A549 (cell line): ENCODE results near the gene DDX56. TPM values are rescaled to one million over a fixed set of nuclear protein-coding genes. Genes with fewer than 3 reads are reported as not detected.

Experiments
- ATAC-seq, 2 experiments: fragments of 200-7000 bp in 1 of 2; fragments of >200 bp in 1 of 2; cut with Nextera tagmentation in 1 of 2; cut with Tn5 transposase in 1 of 2; 3 replicates each; pipeline versions ENCODE4 v1.8.0 to v1.9.1; 2018 to 2020; ENCODE audit warnings: mild to moderate bottlenecking in 1 of 2, moderate library complexity in 1 of 2
- CTCF ChIA-PET: fragments of 300-600 bp; sonication (Branson Sonifier 250); formaldehyde crosslinking; extraction: SDS; loops from one replicate; lab custom pipeline; 2021; ENCODE audit warnings: antibody characterized with exemption, inconsistent platforms; lab: Yijun Ruan, JAX
- POLR2A ChIA-PET: fragments of 350-600 bp; formaldehyde crosslinking; extraction: SDS; loops from one replicate; lab custom pipeline; 2021; ENCODE audit warnings: antibody characterized with exemption, inconsistent platforms; lab: Yijun Ruan, JAX
- DNase-seq, 2 experiments: peaks; one replicate each; pipeline versions ENCODE4 v3.0.0 to v3.0.0-alpha.2; 2011 to 2016; ENCODE audit warnings: low read depth in 1 of 2, low spot score in 1 of 2
- FAIRE-seq: peaks from 2 replicates; lab custom pipeline; 2011; peaks lifted over from hg19 to GRCh38; lab: Jason Lieb, UNC
- H3K27ac ChIP-seq, 2 experiments: fragments of >200 bp; sonication (Bioruptor Twin); formaldehyde crosslinking; 3 replicates each; pipeline ENCODE4 v1.5.1; 2016 to 2017
- H3K4me1 ChIP-seq: fragments of >200 bp; sonication (Bioruptor Twin); formaldehyde crosslinking; 3 replicates; pipeline ENCODE4 v1.6.1; 2016
- H3K4me2 ChIP-seq: fragments of >200 bp; sonication (Bioruptor Twin); formaldehyde crosslinking; 3 replicates; pipeline ENCODE4 v1.6.1; 2016
- H3K4me3 ChIP-seq: fragments of >200 bp; sonication (Bioruptor Twin); formaldehyde crosslinking; 3 replicates; pipeline ENCODE4 v1.5.1; 2016
- H3K9me3 ChIP-seq: fragments of >200 bp; sonication (Bioruptor Twin); formaldehyde crosslinking; 3 replicates; pipeline ENCODE4 v1.6.1; 2016
- ATOH8 ChIP-seq: fragments of 250-450 bp; sonication (Bioruptor Pico); IDR thresholded peaks from 2 replicates; pipeline ENCODE4 v1.5.0; 2020; ENCODE audit warnings: low read depth, mild to moderate bottlenecking, moderate library complexity
- BCL3 ChIP-seq: fragments of >200 bp; sonication (Bioruptor Twin); formaldehyde crosslinking; IDR thresholded peaks from 3 replicates; pipeline ENCODE4 v1.6.1; 2016
- CEBPB ChIP-seq, 2 experiments: fragments of >200 bp in 1 of 2; sonication (Bioruptor Twin) in 1 of 2; formaldehyde crosslinking in 1 of 2; IDR thresholded peaks; 2 replicates each; pipeline ENCODE4 v1.6.1; 2012 to 2016
- E2F6 ChIP-seq: IDR thresholded peaks from 2 replicates; pipeline ENCODE4 v1.6.1; 2012; ENCODE audit warnings: low read depth, borderline replicate concordance
- EHF ChIP-seq: fragments of 250-450 bp; sonication (Bioruptor Pico); IDR thresholded peaks from 2 replicates; pipeline ENCODE4 v1.5.0; 2020; ENCODE audit warnings: mild to moderate bottlenecking
- EP300 ChIP-seq, 2 experiments: fragments of >200 bp; sonication (Bioruptor Twin); formaldehyde crosslinking; IDR thresholded peaks; 2 replicates in 1 of 2; 3 replicates in 1 of 2; pipeline ENCODE4 v1.6.1; 2016 to 2017
- ESRRA ChIP-seq: fragments of 150-350 bp; IDR thresholded peaks from 2 replicates; pipeline ENCODE4 v1.6.1; 2014; ENCODE audit warnings: mild to moderate bottlenecking, low read length, borderline replicate concordance
- FOXS1 ChIP-seq: fragments of 250-450 bp; sonication (Bioruptor Pico); IDR thresholded peaks from 2 replicates; pipeline ENCODE4 v1.5.0; 2020; ENCODE audit warnings: mild to moderate bottlenecking, moderate library complexity
- GATA3 ChIP-seq: IDR thresholded peaks from 2 replicates; pipeline ENCODE4 v1.6.1; 2012; ENCODE audit warnings: borderline replicate concordance
- HOXB13 ChIP-seq: fragments of 250-450 bp; sonication (Bioruptor Pico); IDR thresholded peaks from 2 replicates; pipeline ENCODE4 v1.5.0; 2020; ENCODE audit warnings: low read depth, mild to moderate bottlenecking, moderate library complexity
- JUNB ChIP-seq: fragments of >200 bp; sonication (Bioruptor Twin); formaldehyde crosslinking; IDR thresholded peaks from 2 replicates; pipeline ENCODE4 v1.6.1; 2016
- KDM1A ChIP-seq: fragments of 200-600 bp; sonication (generic); IDR thresholded peaks from 2 replicates; pipeline ENCODE4 v1.6.1; 2016; ENCODE audit warnings: low read depth, mild to moderate bottlenecking
- KDM5A ChIP-seq: fragments of 200-600 bp; sonication (generic); IDR thresholded peaks from 2 replicates; pipeline ENCODE4 v1.6.1; 2016; ENCODE audit warnings: antibody characterized with exemption, mild to moderate bottlenecking
- PHF8 ChIP-seq: fragments of 200-600 bp; sonication (generic); IDR thresholded peaks from 2 replicates; pipeline ENCODE4 v1.6.1; 2016; ENCODE audit warnings: low read depth, mild to moderate bottlenecking, antibody characterized with exemption, moderate library complexity, borderline replicate concordance
- POLR2AphosphoS2 ChIP-seq: conservative IDR thresholded peaks from 2 replicates; pipeline ENCODE4 v1.6.1; 2012; ENCODE audit warnings: low read length, improper control_type of control experiment, inconsistent platforms
- RARB ChIP-seq: fragments of 250-450 bp; sonication (Bioruptor Pico); IDR thresholded peaks from 2 replicates; pipeline ENCODE4 v1.8.0; 2021; ENCODE audit warnings: mild to moderate bottlenecking, moderate library complexity
- RFX5 ChIP-seq: fragments of 450-650 bp; IDR thresholded peaks from 2 replicates; pipeline ENCODE4 v1.7.1; 2014; ENCODE audit warnings: antibody characterized with exemption, mild to moderate bottlenecking, moderate library complexity
- RNF2 ChIP-seq: fragments of 200-600 bp; sonication (generic); IDR thresholded peaks from 2 replicates; pipeline ENCODE4 v1.6.1; 2016; ENCODE audit warnings: low read depth, mild to moderate bottlenecking, antibody characterized with exemption, moderate library complexity, borderline replicate concordance
- SREBF2 ChIP-seq: fragments of 450-650 bp; IDR thresholded peaks from 2 replicates; pipeline ENCODE4 v1.6.1; 2014; ENCODE audit warnings: mild to moderate bottlenecking, moderate library complexity
- TFCP2L1 ChIP-seq: fragments of 250-450 bp; sonication (Bioruptor Pico); IDR thresholded peaks from 2 replicates; pipeline ENCODE4 v1.5.0; 2021; ENCODE audit warnings: mild to moderate bottlenecking
- ZFP36 ChIP-seq: fragments of 450-650 bp; IDR thresholded peaks from 2 replicates; pipeline ENCODE4 v1.6.1; 2014; ENCODE audit warnings: borderline replicate concordance; ENCODE audit not compliant: partially characterized antibody
- WGBS: methylation state at CpG from one replicate; pipeline ENCODE4 v1.1.6; 2017; ENCODE audit errors: missing lambda C conversion rate; 5-methylcytosine and 5-hydroxymethylcytosine counted together
- polyA plus RNA-seq, 4 experiments: library from polyadenylated mRNA; depleted of rRNA in 3 of 4; stranded (reverse); fragments of >200 nt; fragmentation: RNase III in 1 of 4; extraction: RNeasy Plus Mini Kit Qiagen cat#74134 plus additional on column Dnase treatment in 1 of 4; gene quantifications; 2 replicates in 3 of 4; 3 replicates in 1 of 4; pipeline ENCODE4 v1.2.3, GENCODE V29; 2011 to 2017

The DDX56 gene
- polyA plus RNA-seq, 2 of the 4 experiments (the other 2 are of a cell fraction): 96.1 to 97.7 TPM

DNA sequence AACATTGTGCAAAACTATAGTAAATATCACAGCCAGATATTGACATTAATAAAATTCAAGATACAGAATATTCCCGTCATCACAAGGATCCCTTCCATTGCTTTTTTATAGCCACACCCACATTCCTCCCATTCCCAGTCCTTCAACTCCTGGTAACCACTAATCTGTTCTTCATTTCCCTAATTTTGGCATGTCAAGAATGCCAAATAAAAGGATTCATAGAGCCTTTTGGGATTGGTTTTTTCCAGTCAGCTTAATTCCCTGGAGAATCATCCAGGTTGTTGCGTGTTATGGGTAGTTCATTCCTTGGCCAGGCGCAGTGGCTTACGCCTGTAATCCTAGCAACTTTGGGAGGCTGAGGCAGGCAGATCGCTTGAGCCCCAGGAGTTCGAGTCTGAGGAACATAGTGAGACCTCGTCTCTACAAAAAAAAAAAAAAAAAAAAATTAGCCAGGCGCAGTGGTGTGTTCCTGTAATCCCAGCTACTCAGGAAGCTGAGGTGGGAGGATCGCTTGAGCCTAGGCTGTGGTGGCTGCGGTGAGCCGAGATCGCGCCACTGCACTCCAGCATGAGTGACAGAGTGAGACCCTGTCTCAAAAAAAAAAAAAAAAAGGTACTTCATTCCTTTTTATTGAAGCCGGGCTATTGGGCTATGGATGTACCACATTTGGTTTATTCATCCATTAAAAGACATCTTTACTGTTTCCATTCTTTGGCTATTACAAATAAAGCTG, 35.4 kb upstream of the DDX56 start:
- TF ChIP-seq BCL3: no peak
- no peak for TF ChIP-seq KDM5A
- H3K27ac ChIP-seq: no peak overlapping the region
- no peak for ATAC-seq
- no peak overlapping the region for H3K4me3 ChIP-seq
- peak overlapping the region; percentile 15; the same call in 1 of the 3 replicates for H3K4me2 ChIP-seq
- peak in 1 of 2 experiments; percentile 17 for DNase-seq
- no peak for FAIRE-seq
- 89% methylated on average over 14 of the region's 14 CpGs for WGBS
- H3K9me3 ChIP-seq: no peaks in the 10 kb centered on the region
- ChIA-PET POLR2A (no interaction called here), CTCF (interaction anchor here (0.9 kb wide), 1 partner anchor 23 kb away, joined by 4 read pairs; no protein-coding TSS in a partner anchor)
- H3K4me1 ChIP-seq: peaks cover 26% of the 10 kb centered on the region

- 0 out of 6 replicates have a peak, but pooled peaks of 1 of the 2 experiments have one; percentile 5 for ATAC-seq
- ChIA-PET CTCF (interaction anchor here (0.6 to 2.6 kb wide), 7 partner anchors 9 to 241 kb away, joined by 3 to 12 read pairs (median 3); partner anchors contain the start of gene H2AZ2), POLR2A (interaction anchor here (0.6 to 2.7 kb wide), 14 partner anchors 25 to 504 kb away, joined by 3 to 17 read pairs (median 6); partner anchors contain the start of genes DDX56, H2AZ2, PPIA and PURB)
- H3K4me3 ChIP-seq: peak overlapping the region; percentile 86
- no peak for TF ChIP-seq RARB (CRISPR knock-in tag)
- TF ChIP-seq POLR2AphosphoS2: no peak
- 0 out of 2 replicates have a peak, but pooled peaks have one; percentile 32 for TF ChIP-seq ATOH8 (CRISPR knock-in tag)
- no peak for FAIRE-seq
- peaks cover 26% of the 10 kb centered on the region for H3K4me1 ChIP-seq
- no peak for DNase-seq
- no peaks in the 10 kb centered on the region for H3K9me3 ChIP-seq
- H3K27ac ChIP-seq: peak overlapping the region; percentile 88 to 94
- H3K4me2 ChIP-seq: peak overlapping the region; percentile 91
- WGBS: 60% methylated on average over 31 of the region's 35 CpGs
Measured at GRCh38 chr7:44607141-44608068, 33.7 kb upstream of the DDX56 start.

- CTCF ChIA-PET: interaction anchor here (0.6 to 2.6 kb wide), 9 partner anchors 10 to 252 kb away, joined by 3 to 12 read pairs (median 3); partner anchors contain the start of gene H2AZ2
- peak within 1 kb of the TSS; percentile 88 to 94 for H3K27ac ChIP-seq
- 1% methylated on average over 28 of the region's 93 CpGs for WGBS
- POLR2A ChIA-PET: interaction anchor here (0.6 to 2.7 kb wide), 18 partner anchors 16 to 505 kb away, joined by 3 to 17 read pairs (median 6); partner anchors contain the start of genes DDX56, H2AZ2, PPIA and PURB
- FAIRE-seq (no peak), ATAC-seq (peak; percentile 99), DNase-seq (peak; percentile 98)
- peak within 1 kb of the TSS; percentile 91 for H3K4me2 ChIP-seq
- peak within 1 kb of the TSS; percentile 86 for H3K4me3 ChIP-seq
- peaks cover 26% of the 10 kb centered on the region for H3K4me1 ChIP-seq
- H3K9me3 ChIP-seq: no peaks in the 10 kb centered on the region
- TF ChIP-seq KDM5A (no peak), ESRRA (peak; percentile 81), ATOH8 (CRISPR knock-in tag) (no peak), CEBPB (IDR thresholded peaks at IDR 0.05) (no peak), TFCP2L1 (CRISPR knock-in tag) (no peak), RNF2 (no peak), JUNB (no peak), RFX5 (peak; percentile 53; the same call in 1 of the 2 replicates), HOXB13 (no peak), GATA3 (no peak), EHF (CRISPR knock-in tag) (no peak), PHF8 (peak; percentile 90; the same call in 1 of the 2 replicates), POLR2AphosphoS2 (no peak), KDM1A (no peak), EP300 (IDR thresholded peaks at IDR 0.05) (no peak), SREBF2 (no peak), FOXS1 (CRISPR knock-in tag) (no peak), E2F6 (peak; percentile 76), ZFP36 (no peak), BCL3 (peak; percentile 66; the same call in 2 of the 3 replicates)
Measured at GRCh38 chr7:44606341-44607140, 32.8 kb upstream of the DDX56 start, which contains the start of gene OGDH. Gene OGDH, plus strand, starts transcription at chr7:44606627. Its CDS starts 17,717 bp downstream, at chr7:44624344.
